Hippocampal formation (tissue), 2 donors: ENCODE data around the gene HLA-DQB1.
"Not testable (repeated sequence)": the region's sequence is repeated elsewhere in the genome, so short reads cannot be mapped to it uniquely, and the experiment has no call there.

ENCODE experiments used
- DNase-seq, 2 donors: peaks; one replicate each; lab custom pipeline; 2025; lab: John Stamatoyannopoulos, UW

Gene HLA-DQB1

GRCh38 chr6:32662836-32663235 is 3.6 kb downstream of the HLA-DQB1 start:
- DNase-seq = no peak

- DNase-seq = no peak
Measured at GRCh38 chr6:32662099-32662498, 4.4 kb downstream of the HLA-DQB1 start.

- DNase-seq = no peak
Measured at GRCh38 chr6:32659856-32660595, 6.4 kb downstream of the HLA-DQB1 start.

- no peak for DNase-seq
Measured at GRCh38 chr6:32658268-32658897, 8.1 kb downstream of the HLA-DQB1 start.

GRCh38 chr6:32657819-32658218 is 8.6 kb downstream of the HLA-DQB1 start:
- not testable (repeated sequence) for DNase-seq

GRCh38 chr6:32657329-32657728 is 9.1 kb downstream of the HLA-DQB1 start:
- not testable (repeated sequence) for DNase-seq

GRCh38 chr6:32655203-32655710 is 11.2 kb downstream of the HLA-DQB1 start:
- no peak for DNase-seq

DNA sequence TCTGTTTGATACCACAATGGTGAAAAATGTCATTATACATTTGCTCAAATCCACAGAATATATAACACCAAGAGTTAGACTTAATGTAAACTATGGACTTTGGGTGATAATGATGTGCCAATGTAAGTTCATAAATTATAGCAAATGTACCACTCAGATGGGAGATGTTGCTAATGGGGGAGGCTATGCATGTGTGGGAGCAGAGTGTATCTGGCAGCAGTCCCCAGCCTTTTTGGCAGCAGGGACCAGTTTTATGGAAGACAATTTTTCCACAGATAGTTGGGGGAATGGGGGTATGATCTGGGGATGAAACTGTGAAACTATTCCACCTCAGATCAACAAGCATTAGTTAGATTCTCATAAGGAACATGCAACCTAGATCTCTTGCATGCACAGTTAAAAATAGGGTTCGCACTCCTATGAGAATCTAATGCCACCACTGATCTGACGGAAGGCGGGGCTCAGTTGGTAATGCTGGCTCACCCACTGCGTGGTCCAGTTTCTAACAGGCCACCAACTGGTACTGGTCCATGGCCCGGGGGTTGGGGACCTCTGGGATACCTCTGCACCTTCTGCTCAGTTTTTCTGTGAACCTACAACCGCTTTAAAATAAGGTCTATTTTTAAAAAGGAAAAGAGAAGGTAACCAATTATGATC is 21.3 kb downstream of the HLA-DQB1 start:
- no peak for DNase-seq

- DNase-seq = no peak
Measured at GRCh38 chr6:32643904-32644303, 22.6 kb downstream of the HLA-DQB1 start.

- no peak for DNase-seq
Measured at GRCh38 chr6:32642720-32643106, 23.7 kb downstream of the HLA-DQB1 start.

DNA sequence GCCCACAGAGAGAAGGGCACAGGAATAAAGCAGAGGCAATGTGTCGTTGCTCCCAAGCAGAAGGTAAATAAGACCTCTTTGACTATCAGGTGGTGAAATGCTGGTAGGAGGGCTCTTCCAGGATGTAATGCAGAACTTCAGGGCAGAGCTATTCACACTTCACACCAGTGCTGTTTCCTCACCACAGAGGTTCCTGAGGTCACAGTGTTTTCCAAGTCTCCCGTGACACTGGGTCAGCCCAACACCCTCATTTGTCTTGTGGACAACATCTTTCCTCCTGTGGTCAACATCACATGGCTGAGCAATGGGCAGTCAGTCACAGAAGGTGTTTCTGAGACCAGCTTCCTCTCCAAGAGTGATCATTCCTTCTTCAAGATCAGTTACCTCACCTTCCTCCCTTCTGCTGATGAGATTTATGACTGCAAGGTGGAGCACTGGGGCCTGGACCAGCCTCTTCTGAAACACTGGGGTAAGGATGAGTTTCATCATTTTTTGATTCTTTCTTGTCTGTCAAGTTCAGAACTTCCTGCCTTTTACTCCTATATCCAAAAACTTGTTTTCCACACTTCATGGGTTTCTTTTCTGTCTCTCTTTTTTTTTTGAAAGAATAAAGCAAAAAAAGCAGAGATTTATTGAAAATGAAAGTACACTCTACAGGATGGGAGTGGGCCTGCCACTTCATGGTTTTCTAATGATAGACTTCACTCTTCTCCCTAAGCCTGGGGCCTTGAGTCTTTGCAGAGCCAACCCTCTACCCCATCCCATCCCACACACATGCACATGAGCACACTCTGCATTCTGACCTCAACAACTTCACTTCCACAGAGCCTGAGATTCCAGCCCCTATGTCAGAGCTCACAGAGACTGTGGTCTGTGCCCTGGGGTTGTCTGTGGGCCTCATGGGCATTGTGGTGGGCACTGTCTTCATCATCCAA is 24.4 kb downstream of the HLA-DQB1 start:
- DNase-seq = not testable (repeated sequence)

GRCh38 chr6:32641122-32641521 is 25.3 kb downstream of the HLA-DQB1 start:
- DNase-seq = no peak

- no peak for DNase-seq
Measured at GRCh38 chr6:32639440-32640394, 26.7 kb downstream of the HLA-DQB1 start.

GRCh38 chr6:32638532-32639219 is 27.8 kb downstream of the HLA-DQB1 start:
- DNase-seq = no peak

DNA sequence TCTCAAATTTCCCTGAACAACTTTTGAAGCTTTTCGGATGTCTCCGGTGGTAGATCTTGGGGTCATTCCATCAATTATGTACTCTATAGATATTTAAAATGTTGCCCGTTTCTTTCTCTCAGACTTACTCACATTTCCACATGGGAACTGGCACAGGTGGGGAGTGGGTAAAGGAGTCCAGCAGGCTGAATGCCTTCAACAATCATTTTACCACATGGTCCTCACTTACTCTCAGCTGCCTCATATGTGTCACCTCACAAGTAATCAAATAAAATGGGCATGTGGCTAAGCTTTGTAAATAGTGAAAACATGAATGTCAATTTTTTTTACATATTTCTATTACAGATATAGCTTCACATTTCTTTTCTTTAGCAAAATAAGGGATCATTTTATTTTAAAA is 28.6 kb downstream of the HLA-DQB1 start:
- no peak for DNase-seq

DNA sequence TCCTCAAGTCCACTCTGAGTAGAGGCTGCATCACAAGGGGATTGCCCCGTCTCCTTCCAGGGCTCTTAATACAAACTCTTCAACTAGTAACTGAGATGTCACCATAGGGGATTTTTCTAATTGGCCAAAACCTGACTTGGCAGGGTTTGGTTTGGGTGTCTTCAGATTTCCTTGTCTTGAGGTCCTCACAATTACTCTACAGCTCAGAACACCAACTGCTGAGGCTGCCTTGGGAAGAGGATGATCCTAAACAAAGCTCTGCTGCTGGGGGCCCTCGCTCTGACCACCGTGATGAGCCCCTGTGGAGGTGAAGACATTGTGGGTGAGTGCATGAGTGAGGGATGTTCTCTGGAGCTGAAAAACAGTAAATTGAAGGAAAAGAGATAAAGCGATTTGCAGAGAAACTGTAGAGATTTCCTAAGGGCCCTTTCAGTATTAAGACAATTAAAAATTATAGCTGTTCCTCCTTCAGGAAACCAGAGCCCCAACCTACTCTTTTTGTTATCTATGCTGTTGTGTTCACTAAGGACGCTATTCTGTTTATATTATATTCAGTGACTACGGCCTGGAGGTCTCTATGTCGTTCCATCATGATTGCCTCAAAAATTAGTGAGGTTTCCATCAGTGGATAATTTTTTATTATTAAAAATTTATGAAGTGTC is 29.1 kb downstream of the HLA-DQB1 start, which contains the start of gene HLA-DQA1:
Gene HLA-DQA1, plus strand, starts transcription at position 188 of the 662 bp plus-strand sequence. Its CDS starts 53 bp downstream, at position 241.
- DNase-seq = no peak

- no peak for DNase-seq
Measured at GRCh38 chr6:32635526-32636123, 30.8 kb downstream of the HLA-DQB1 start.

DNA sequence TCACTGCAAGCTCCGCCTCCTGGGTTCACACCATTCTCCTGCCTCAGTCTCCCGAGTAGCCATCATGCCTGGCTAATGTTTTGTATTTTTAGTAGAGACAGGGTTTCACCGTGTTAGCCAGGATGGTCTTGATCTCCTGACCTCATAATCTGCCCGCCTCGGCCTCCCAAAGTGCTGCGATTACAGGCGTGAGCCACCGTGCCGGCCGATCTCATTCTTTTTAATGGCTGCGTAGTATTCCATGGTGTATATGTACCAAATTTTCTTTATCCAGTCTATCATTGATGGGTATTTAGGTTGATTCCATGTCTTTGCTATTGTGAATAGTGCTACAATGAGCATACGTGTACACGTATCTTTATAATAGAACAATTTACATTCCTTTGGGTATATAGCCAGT is 36.7 kb downstream of the HLA-DQB1 start:
- DNase-seq = not testable (repeated sequence)

DNA sequence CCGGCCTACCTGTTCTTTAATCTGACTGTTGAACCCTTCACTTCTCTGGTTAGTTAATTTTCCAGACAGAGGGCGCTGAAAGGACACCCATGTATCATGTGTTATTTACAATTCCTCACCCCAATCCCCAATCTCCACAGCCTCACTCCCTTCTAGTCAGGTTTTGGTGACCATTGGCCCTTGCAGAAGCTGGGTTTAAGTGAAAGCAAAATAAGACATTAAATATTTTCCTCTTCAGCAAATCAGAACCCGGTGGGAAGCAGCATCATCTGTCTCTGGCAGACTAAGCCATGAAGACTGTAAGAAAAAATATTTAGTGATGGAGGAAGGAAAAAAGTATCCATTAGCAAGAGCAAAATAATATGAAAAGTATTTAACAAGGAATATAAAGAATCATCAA is 38.6 kb downstream of the HLA-DQB1 start:
- no peak for DNase-seq
